ENCODE data around the gene SHISA2. TPM values are rescaled to one million over a fixed set of nuclear protein-coding genes. Genes with fewer than 3 reads are reported as not detected.

Gene SHISA2
- total RNA-seq, 1 experiment from 2014 or later, result 1.2 TPM

GRCh38 chr13:26017932-26018665, 33.7 kb downstream of the SHISA2 start:
- no peak for ATAC-seq
- in situ Hi-C loops (cut with HindIII; ENCODE audit: low pct_unique_long_range_greater_than_20kb, low sequenced_read_pairs), result no loop called here
- ChIA-PET CTCF (no interaction called here), POLR2A (no interaction called here)
- no peak overlapping the region for H3K4me3 ChIP-seq (ENCODE audit: low read depth in 2 of 2, low read length in 2 of 2)
- H3K9me3 ChIP-seq (ENCODE audit: control insufficient read depth, insufficient read depth, low read depth, low read length), result no peaks in the 10 kb centered on the region
- no TSS peak for BruUV-seq (replicated peaks)
- no peak for DNase-seq (ENCODE audit: low read depth, low spot score)
- H3K27me3 ChIP-seq (ENCODE audit: control insufficient read depth, insufficient read depth, low read length), result no peaks in the 10 kb centered on the region; the same call in 1 of the 2 replicates
- intact Hi-C loops (cut with micrococcal nuclease; ENCODE audit: unreplicated experiment), result no loop called here
- no peak overlapping the region for H3K27ac ChIP-seq (ENCODE audit: low read length)
- TF ChIP-seq CTCF (IDR thresholded peaks at IDR 0.05), result no peak
- no peak for TF ChIP-seq TCF7L2 (IDR thresholded peaks at IDR 0.05; ENCODE audit: low read depth, low read length)
- TF ChIP-seq POLR2AphosphoS5 (IDR thresholded peaks at IDR 0.05; ENCODE audit: low read depth, low read length), result no peak
- TF ChIP-seq REST (IDR thresholded peaks at IDR 0.05; ENCODE audit: insufficient read depth in 1 of 2, low read depth in 2 of 2, low read length in 1 of 2), result no peak
- no peak for TF ChIP-seq SIN3A (IDR thresholded peaks at IDR 0.05; ENCODE audit: borderline replicate concordance, insufficient read depth, low read depth, low read length)
- peaks cover 2% of the 10 kb centered on the region; the same call in 1 of the 2 replicates for H3K4me1 ChIP-seq (ENCODE audit: control insufficient read depth, insufficient read depth, low read length)
- H3K36me3 ChIP-seq (ENCODE audit: control insufficient read depth, insufficient read depth, low read length), result no peaks in the 10 kb centered on the region

GRCh38 chr13:26017196-26017921, 34.5 kb downstream of the SHISA2 start:
- TF ChIP-seq TCF7L2 (IDR thresholded peaks at IDR 0.05; ENCODE audit: low read depth, low read length), result no peak
- no peak for TF ChIP-seq SIN3A (IDR thresholded peaks at IDR 0.05; ENCODE audit: borderline replicate concordance, insufficient read depth, low read depth, low read length)
- TF ChIP-seq CTCF (IDR thresholded peaks at IDR 0.05), result no peak
- TF ChIP-seq POLR2AphosphoS5 (IDR thresholded peaks at IDR 0.05; ENCODE audit: low read depth, low read length), result no peak
- no peak for TF ChIP-seq REST (IDR thresholded peaks at IDR 0.05; ENCODE audit: insufficient read depth in 1 of 2, low read depth in 2 of 2, low read length in 1 of 2)
- no peaks in the 10 kb centered on the region for H3K9me3 ChIP-seq (ENCODE audit: control insufficient read depth, insufficient read depth, low read depth, low read length)
- in situ Hi-C loops (cut with HindIII; ENCODE audit: low pct_unique_long_range_greater_than_20kb, low sequenced_read_pairs), result no loop called here
- ATAC-seq (no peak), DNase-seq (ENCODE audit: low read depth, low spot score) (no peak)
- no peaks in the 10 kb centered on the region; the same call in 1 of the 2 replicates for H3K27me3 ChIP-seq (ENCODE audit: control insufficient read depth, insufficient read depth, low read length)
- CTCF ChIA-PET, result no interaction called here
- H3K36me3 ChIP-seq (ENCODE audit: control insufficient read depth, insufficient read depth, low read length), result no peaks in the 10 kb centered on the region
- no peak overlapping the region for H3K27ac ChIP-seq (ENCODE audit: low read length)
- POLR2A ChIA-PET, result no interaction called here
- no TSS peak for BruUV-seq (replicated peaks)
- intact Hi-C loops (cut with micrococcal nuclease; ENCODE audit: unreplicated experiment), result no loop called here
- H3K4me1 ChIP-seq (ENCODE audit: control insufficient read depth, insufficient read depth, low read length), result no peaks in the 10 kb centered on the region
- H3K4me3 ChIP-seq (ENCODE audit: low read depth in 2 of 2, low read length in 2 of 2), result no peak overlapping the region
